ELF-1 (cell line): ENCODE measurements around the gene MRPS34.

Experiments
- DNase-seq: peaks from one replicate; pipeline ENCODE4 v3.0.0-alpha.2; 2016; ENCODE audit warnings: low read depth, low spot score

The MRPS34 gene

GRCh38 chr16:1729026-1729425 lies 43.9 kb downstream of the MRPS34 start:
- no peak for DNase-seq

GRCh38 chr16:1727651-1728624 lies 45.0 kb downstream of the MRPS34 start:
- no peak for DNase-seq

- no peak for DNase-seq
Observed at GRCh38 chr16:1726661-1727502, 46.1 kb downstream of the MRPS34 start.

- DNase-seq: no peak
Observed at GRCh38 chr16:1724491-1724890, 48.4 kb downstream of the MRPS34 start.

- peak; percentile 54 for DNase-seq
Observed at GRCh38 chr16:1723450-1724147, 49.3 kb downstream of the MRPS34 start.
